Umbilical cord (tissue), 2 donors: ENCODE results near the gene TCEA3. TPM values are rescaled to one million over a fixed set of nuclear protein-coding genes. Genes with fewer than 3 reads are reported as not detected.

Experiments used
- DNase-seq: peaks from one replicate; pipeline ENCODE4 v3.0.0-alpha.2; 2015; ENCODE audit warnings: low spot score
- total RNA-seq: library from RNA; depleted of rRNA; stranded (reverse); fragments of >200 nt; gene quantifications from one replicate; pipeline ENCODE4 v1.2.3, GENCODE V29; 2014; ENCODE audit warnings: low replicate concordance; ENCODE audit not compliant: insufficient read depth

Gene TCEA3
- 44.8 TPM for total RNA-seq

DNA sequence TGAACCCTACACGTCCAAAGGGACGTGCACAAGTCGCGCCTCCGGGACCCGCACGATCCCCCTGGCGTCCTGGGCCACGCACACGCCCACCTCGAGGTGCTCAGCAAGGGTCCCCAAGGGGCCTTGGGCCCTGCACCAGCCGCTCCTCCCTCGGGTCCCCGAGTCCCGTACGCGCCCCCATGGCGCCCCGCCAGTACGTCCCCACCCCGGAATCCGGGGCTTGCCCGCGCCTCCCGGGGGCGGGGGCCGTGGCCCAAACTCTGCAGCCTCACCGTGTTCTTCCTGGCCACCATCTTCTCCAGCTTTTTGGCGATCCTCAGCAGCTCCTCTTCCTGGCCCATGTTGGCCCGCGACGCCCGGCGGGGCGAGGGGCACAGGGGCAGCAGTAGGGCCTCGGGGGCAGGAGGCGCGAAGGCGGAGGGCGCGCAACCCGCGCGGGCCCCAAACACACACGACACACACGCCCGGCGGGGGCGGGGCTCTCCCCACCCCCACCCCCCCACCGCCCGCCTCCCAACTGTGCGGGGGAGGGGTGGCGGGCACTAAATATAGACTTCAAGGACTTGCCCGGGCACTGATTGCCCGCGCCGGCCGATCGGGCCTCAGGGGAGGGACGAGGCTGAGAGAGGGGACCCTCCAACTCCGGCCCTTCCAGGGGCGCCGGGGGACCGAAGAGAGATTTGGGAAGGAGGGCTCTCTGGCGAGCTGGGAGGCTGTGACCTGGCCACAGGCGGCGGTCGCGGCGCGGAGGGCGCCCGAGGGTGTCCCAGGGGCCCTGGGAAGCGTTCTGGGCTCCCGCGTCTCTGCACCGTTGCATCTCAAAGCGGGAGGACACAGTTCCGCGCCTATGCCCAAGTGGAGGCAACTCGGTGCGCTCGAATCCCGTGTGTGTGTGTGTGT lies at the start of gene TCEA3:
Gene TCEA3 (minus strand): TSS at position 456 of the 900 bp plus-strand sequence. CDS start 115 bp downstream, at position 341.
- peak; percentile 60 for DNase-seq

DNA sequence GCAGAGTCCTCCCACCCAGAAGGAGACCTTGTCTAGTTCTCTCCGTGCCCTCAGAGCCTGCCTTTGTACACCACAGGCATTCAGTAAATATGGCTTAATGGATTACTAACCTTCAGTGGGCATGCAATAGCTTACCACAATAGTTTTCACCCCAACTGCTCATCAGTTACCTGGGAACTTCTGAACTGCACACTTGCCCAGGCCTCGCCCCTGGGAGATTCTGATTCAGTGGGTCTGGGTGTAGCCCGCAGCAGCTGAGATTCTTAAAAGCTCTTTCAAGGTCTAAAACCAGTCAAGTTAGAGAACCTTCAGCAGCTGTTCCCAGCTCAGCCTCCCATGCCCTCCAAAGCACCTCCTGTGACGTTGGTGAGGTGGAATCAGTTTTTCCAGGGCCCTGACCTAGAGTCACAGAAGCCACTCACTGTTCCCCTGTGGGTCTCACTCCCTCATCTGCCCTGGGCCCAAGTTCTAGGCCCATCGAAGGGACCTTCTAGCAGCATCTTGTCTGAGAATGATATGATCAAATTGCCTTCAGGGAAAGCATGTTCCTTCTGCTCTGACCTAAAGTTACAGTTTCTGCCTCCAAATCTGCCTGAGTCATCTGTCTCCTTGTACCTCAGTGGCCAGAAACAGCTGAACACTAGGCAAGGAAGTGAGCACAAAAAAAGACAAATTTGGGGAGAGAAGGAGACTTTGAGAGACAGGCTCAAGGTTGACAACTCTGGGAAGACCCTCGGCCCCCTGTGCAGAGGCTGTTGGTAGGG lies 48.7 kb upstream of the TCEA3 start:
- DNase-seq = no peak

DNA sequence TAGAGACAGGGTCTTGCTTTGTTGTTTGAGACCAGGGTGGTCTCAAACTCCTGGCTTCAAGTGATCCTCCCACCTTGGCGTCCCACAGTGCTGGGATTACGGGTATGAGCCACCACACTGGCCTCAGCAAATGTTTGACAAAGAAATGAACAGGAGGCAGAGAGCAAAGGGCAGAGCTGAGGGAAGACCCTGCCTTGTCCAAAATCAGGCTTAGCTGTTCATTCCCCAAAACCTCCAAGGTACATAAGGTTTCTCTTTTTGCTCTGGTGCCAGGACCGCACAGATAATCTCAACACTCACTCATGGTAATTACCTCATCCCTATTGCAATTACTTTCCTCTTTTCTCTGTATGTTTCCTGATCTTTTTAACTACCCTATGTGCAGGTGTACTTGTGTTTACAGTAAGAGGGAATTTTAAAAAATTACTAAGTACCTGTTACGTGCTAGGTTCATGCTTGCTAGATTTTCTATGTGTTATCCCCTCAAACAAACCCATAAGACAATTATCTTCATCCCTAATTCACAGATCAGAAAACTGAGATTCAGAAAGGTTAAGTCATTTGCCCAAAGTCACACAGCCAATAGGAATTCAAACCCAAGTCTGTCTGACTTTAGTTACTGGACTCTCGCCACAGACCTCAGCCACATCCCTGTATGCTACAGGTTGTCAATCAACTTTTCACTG lies 47.9 kb upstream of the TCEA3 start:
- no peak for DNase-seq

DNA sequence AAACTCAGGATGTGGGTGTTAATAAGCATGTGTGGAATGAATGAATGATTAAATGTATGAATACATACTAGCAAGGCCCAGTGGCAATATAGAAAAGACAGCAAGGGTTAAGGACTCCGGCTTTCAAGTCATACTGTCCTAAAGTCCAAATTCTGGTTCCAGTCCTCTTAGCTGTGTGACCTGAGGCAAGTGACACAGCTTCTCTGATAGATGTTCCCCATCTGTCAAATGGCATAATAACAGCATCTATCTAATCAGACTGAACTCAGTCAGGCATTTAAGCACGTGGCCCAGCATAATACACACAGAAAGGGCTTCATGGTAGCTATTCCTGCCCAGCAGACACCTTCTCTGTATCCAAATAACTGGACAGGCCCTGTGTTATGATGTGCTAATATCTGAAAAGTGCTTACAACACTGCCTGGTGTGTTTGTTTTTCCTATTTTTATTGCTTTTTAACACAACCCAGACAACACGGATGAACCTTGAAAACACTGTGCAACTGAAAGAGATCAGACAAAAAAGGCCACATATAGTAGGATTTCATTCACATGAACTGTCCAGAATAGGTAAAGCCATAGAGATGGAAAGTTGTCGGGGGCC lies 47.0 kb upstream of the TCEA3 start:
- DNase-seq = no peak

DNA sequence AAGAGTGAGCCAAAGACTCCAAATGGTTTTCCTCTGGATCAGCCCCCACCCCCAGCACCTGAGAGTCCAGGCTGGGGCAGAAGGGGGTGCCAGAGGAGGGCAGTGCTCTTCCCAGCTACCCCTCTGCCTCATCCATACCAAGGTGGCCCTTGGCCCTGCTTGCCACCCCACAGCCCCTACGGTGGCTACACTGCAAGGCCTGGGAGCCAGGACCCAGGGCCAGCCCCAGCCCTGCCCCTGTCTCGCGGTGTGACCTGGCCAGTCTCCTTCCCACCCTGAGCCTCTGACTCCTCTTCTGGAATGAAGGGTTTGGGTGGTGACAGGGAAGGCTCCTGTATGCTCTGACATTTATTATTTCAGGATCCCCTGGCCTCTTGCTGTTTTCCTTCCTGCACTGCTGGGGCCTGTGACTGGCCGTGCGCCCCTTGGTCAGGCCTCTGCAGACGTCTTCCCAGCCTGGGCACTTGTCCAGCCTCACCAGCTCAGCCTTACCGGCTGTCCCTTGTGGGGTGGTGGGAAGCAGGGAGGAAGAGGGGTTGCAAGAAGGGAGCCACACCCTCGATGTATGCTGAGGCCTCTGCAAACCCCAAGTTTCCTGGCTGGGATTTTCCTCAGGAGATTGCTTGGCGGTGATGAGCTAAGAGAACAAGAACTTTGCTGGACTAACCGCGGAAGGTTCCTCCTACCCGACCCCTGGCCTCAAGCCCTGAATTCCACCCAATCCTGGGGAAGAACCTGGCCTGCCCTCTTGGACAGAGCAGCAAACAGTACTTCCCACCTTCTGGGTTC lies 45.9 kb upstream of the TCEA3 start:
- peak; percentile 86 for DNase-seq

DNA sequence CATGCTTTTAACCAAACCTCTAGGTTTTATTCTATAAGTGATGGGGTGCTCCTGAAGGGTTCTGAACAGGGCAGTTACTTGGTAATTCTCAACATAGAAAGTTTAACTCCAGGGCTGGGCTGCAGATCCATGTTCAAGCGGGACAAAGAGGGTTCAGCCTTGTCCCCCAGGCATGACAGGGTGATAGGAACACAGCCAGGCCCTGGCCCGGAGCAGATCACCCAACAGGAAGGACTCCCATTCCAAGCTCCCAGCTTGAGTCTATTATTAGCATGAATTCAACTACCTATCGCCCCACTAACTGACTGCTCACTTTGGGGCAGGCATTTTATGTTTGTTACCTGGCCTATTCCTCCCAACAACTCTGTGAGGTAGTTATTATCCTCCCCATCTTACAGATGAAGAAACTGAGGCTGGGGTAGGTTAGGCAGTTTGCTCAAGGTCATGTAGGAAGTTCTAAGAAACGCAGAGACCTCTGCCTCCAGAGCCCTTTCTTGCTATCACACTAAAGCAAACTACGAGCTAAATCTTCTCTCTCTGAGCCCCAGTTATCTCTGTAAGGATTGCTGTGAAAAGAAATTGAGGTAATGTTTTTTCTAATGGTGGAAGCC lies 44.9 kb upstream of the TCEA3 start:
- DNase-seq = no peak

DNA sequence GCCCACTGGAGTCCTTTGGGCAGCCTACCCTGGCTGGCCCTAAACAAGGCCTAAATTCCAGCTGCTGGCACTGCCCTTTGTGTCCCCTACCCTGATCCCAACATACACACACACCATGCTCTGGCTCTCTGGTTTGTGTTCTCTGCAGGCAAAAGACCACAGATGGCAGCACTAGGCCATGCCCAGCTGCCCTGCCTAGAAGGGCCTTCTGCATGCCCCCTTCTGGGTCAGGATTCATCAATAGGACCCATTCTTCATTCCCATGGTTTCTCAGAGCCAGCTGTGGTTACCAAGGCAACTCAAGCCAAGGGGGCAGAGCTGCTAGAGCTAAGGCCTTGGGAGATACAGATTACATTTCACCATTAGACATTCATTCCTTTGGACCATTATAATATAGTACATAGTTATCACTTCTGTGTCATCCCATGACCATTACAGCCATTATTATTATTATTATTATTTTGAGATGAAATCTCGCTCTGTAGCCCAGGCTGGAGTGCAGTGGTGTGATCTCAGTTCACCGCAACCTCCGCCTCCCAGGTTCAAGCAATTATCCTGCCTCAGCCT lies 42.0 kb upstream of the TCEA3 start:
- no peak for DNase-seq

DNA sequence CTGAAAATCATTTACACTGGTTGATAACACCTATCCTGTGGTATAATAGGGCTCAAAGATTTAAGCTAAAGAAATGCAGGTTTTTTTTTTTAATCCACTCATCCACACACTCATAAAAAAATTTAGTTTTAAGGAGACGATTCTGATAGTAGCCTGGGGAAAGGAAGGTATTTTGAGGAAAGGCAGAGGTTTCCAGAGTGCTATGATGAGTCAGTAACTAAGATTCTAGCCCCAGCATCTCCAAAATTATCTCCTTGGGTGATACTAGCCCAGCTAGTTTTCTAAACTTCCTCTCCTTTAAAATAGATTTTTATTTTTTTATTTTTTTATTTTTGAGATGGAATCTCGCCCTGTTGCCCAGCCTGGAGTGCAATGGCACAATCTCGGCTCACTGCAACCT lies 38.7 kb upstream of the TCEA3 start:
- no peak for DNase-seq

DNA sequence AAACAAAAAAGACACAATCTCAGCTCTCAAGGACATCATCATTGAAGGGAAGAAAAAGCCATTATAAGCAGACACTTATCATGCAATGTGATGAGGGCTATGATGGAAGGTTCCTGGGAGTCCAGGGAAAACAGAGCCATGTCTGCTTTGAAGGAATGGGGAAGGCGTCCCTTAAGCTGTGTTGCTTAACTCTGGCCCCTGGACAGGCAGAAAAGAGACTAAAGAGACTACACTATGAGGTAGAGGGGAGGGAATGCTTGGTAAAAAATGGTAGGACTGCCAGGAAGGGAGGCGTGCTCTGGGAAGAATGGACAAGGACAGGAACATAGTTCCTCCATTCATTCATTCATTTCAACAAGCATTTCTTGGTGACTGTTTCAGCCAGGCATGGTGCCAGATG lies 38.2 kb upstream of the TCEA3 start:
- no peak for DNase-seq

DNA sequence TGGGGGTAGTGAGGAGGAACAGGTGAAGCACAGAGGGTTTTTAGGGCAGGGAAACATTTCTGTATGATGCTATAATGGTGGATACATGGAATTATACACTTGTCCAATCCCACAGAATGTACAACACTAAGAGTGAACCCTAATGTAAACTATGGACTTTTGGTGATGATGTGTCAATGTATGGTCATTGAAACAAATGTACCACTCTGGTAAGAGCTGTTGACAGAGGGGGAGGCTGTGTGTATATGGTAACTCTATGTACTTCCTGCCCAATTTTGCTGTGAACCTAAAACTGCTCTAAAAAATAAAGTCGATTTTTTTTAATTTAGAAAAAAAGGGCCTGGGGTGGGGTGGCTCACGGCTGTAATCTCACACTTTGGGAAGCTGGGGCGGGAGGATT lies 36.5 kb upstream of the TCEA3 start:
- no peak for DNase-seq

DNA sequence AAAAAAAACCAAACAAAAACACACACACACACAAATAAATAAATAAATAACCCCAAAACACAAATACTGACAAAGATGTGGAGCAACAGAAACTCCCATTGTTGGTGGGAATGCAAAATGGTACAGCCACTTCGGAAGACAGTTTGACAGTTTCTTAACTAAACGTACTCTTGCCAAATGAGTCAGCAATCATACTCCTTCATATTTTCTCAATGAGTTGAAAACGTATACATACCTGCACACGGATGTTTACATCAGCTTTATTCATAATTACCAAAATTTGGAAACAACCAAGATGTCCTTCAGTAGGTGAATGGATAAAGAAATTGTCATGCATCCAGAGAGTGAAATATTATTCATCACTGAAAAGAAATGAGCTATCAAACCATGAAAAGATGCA lies 36.0 kb upstream of the TCEA3 start:
- DNase-seq = no peak

DNA sequence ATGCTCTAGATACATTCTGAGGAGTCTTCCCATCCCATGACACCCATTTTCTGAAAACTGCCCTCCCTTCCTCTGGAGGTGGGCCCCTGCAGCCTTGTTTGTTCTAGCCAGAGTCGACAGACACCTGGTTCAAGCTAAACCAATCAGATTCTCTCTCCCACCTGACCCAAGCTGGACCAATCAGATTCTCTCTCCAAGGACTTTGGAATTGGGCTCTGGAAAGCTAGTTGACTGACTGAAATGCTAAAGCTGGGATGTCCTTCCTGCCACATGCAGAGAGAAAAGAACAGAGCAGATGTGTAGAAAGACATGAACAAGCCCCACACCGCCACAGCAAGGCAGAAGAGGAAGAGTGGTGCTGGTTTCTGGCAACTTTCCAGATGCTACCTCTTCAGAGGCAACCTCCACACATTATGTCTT lies 34.8 kb upstream of the TCEA3 start:
- DNase-seq = no peak

DNA sequence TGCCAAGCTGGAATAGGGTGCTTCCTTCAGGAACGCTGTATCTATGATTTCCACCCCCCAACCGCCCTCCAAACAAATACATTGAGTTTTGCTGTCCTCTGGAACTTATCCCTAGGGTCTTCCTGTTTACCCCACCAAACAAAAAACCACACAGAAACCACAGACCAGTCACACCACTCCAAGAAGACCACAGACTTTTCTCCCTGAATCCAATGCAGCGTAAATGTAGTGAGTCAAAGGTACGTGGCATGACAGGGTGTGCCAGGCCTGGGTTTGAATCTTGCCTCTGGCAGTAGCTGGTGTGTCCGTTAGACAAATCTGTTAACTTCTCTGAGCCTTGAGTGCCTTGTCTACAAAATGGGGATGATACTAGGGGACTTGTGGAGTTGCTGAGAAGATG lies 31.7 kb upstream of the TCEA3 start:
- no peak for DNase-seq

DNA sequence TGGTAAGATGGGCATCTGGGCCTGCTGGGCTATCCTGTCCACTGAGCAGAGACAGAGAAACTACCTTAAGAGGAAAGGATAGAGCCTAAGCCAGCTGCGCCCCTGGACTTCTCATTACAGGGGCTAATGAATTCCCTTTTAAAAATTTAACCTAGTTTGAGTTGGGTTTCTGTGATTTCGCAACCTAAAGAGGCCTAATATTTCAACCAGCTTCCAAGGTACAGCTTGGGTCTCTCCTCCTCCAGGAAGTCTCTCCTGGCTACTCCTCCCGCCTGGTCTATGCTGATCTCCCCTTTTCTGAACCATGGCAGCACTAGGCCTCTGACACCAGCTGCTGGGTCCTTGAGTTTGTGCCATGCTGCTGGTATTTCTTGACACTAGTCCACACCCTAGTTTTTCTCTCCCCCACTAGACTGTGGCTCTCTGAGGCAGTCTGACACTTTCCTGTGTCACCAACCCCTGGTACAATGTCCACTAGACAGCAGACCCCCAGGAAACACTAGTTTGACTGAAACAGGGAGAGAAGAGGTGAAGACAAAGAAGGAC lies 29.0 kb upstream of the TCEA3 start:
- DNase-seq = no peak

DNA sequence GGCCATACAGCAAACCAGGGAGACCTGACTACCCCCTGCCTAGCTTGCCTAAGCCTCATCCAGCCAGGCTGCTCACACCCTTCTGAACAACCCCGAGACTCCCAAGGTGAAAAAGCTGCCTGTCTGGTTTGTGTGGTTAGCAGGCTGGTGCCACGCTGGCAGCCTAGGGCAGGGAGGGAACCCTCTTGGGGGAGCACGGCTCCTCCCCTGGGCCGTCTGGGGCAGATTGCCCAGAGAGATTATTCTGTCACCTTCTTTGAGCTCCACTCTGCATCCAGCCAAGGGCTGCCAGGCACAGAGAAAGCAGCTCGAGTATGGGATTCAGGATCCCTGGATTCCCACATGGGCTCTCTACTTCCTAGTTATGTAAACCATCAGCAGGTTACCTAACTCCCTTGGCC lies 27.5 kb upstream of the TCEA3 start:
- peak; percentile 77 for DNase-seq

DNA sequence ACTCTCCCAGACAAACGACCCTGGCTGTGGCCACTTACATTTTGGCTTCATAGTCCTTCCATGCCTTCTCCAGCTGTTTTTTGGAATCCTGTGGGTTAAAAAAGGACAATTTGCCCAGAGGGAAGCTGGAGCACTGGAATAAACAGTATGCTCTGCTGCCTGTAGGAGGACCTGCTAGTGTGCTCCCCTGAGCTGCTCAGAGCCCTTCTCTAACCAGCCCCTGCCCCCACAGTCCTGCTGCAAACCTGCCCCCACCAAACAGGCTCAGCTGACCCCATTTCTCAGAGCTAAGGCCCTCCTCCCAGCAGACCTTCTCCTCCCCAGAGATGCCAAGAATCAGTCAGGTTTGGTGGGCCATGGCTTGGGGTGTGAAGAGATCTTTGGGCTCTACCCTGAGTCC lies 26.9 kb upstream of the TCEA3 start:
- DNase-seq = no peak

DNA sequence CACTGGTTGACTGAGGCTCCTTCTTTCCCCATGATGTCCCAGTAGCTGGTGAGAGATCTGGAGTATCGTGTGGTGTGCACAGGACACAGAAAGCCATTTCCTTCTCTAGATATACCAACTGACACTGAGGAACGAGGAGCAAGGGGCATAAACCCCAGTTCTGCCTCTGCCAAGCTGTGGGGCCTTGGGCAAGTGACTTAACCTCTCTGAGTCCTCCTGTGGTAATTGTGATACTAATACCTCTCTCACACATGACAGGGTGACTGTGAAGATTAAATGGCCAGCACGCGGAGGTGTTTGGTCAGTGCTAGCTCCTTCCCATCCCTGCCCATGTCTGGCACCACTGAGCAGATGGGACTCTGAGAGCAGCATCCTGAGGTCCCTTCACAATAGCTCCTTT lies 26.3 kb upstream of the TCEA3 start:
- no peak for DNase-seq

DNA sequence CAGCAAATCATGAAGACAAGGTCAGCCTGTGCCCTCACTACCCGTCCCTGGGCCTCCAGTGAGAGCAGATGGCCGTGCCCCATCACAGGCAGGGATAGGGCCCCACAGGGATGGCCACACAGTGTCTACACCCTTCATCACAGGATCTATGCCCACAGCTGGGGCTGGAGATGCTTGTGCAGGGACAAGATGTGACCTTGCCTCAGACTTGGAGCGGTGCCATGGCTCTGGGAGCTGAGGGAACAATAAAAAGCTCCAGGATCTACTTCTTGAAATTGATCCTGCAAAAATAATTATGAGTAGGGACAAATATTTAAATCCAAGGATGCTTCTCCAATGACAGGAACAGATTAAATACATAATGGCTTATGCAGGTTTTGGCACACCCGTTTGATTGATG lies 25.4 kb upstream of the TCEA3 start:
- DNase-seq = no peak

DNA sequence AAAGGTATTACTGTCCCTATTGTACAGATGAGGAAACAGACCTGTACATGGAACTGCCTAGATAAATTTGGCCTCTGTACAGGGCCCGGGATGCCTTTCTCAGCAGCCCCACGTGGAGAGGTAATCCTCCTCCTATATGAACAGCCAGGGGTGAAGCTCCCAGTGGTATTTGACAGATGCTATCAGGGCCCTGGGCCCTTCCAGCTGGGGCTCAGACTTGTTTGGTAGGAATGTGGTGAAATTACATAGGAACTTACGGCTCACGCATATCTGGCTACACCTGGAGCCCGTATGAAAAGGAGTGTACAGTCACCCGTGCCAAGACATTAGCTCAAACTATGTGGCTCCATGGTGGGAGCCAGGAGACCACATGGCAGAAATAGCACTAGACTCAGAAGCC lies 24.8 kb upstream of the TCEA3 start:
- DNase-seq = no peak

DNA sequence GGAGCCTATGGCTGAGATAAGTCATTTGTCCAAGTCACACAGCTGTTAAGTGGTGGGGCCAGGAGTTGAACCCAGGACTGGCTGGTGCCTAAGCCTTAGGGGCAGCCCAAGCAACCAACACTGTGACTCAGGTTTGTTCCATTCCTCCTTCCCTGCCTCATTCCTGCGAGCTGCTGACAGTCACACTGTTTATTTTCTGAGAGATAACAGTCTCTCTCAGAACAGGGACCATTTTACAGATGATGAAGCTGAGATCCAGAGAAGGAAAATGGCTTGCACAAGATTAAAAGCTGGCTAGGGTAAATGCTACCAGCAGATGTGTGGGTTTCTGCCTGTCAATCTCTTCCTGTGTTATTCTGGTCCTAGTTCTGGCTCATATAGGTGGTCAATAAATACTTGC lies 24.3 kb upstream of the TCEA3 start:
- no peak for DNase-seq
